Fibroblast of the conjunctiva (primary cell): ENCODE measurements around the gene LINGO3.

ENCODE experiments used
- DNase-seq: peaks from one replicate; pipeline ENCODE4 v3.0.0-alpha.2; 2010; ENCODE audit warnings: low read depth

LINGO3 gene

GRCh38 chr19:2305452-2306280 is 2.3 kb downstream of the LINGO3 start:
- no peak for DNase-seq

- DNase-seq: no peak
Observed at GRCh38 chr19:2303211-2303798, 4.6 kb downstream of the LINGO3 start.

- no peak for DNase-seq
Observed at GRCh38 chr19:2302319-2303210, 5.4 kb downstream of the LINGO3 start.

- no peak for DNase-seq
Observed at GRCh38 chr19:2300533-2300932, 7.4 kb downstream of the LINGO3 start.

- no peak for DNase-seq
Observed at GRCh38 chr19:2296141-2296540, 11.8 kb downstream of the LINGO3 start.

- DNase-seq: peak; percentile 53
Observed at GRCh38 chr19:2294687-2295335, 13.1 kb downstream of the LINGO3 start.

GRCh38 chr19:2291185-2291751 is 16.7 kb downstream of the LINGO3 start:
- DNase-seq: no peak

- no peak for DNase-seq
Observed at GRCh38 chr19:2290441-2291184, 17.3 kb downstream of the LINGO3 start.

GRCh38 chr19:2289714-2290435 is 18.1 kb downstream of the LINGO3 start:
- DNase-seq: no peak

GRCh38 chr19:2288818-2289713 is 18.9 kb downstream of the LINGO3 start:
- no peak for DNase-seq

- DNase-seq: no peak
Observed at GRCh38 chr19:2288338-2288817, 19.6 kb downstream of the LINGO3 start.

- no peak for DNase-seq
Observed at GRCh38 chr19:2287585-2288337, 20.2 kb downstream of the LINGO3 start.

- DNase-seq: no peak
Observed at GRCh38 chr19:2286402-2287140, 21.4 kb downstream of the LINGO3 start.

- no peak for DNase-seq
Observed at GRCh38 chr19:2283835-2284507, 24.0 kb downstream of the LINGO3 start.

GRCh38 chr19:2282862-2283237 is 25.1 kb downstream of the LINGO3 start:
- no peak for DNase-seq

- DNase-seq: no peak
Observed at GRCh38 chr19:2282062-2282861, 25.7 kb downstream of the LINGO3 start, which contains the start of gene PEAK3. PEAK3 (minus strand) TSS chr19:2282175; CDS start chr19:2280931, 1,244 bp downstream.
